ENCODE measurements around the gene NEDD4L.
A peak's percentile ranks its signal among the peaks of the same experiment; 100 is the strongest.

NEDD4L gene

DNA sequence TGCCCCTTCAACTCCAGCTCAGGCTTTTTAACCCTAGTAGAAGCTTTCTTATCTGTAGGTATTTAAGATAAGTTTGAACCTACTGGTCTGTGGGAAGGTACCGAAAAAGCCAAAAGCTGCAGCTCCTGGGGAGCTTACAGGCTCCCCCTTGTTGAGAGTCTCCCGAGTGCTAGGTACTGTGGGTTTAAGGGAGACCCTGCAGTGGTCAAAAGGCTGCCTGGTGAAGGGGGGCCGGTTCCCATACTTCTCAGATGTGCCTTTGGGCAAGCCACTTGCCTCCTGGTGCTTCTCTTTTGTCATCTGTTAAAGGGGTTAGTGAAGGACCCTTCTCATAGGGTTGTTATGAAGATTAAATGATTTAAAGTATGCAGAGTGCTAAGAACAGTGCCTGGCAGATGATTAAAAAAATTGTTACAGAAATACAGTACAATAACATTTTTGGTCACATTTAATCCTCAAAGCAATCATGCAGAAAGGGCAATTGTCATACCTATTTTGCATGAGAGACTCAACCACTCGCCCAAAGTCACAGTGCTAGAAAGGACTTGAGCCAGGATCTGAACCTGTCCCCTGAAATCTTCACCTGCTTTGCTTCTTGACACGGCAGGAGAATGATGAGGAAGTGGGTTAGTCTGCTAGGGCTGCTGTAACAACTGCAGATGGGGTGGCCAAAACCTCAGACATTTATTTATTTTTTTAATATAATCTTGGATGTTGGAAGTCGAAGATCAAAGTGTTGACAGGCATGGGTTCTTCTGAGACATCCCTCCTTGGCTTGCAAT, 62.5 kb downstream of the NEDD4L start:
- Histone ChIP-seq H3K27ac (peak overlapping the region in 1 of 21 experiments; percentile 32), H3K4me3 (no peak overlapping the region)

DNA sequence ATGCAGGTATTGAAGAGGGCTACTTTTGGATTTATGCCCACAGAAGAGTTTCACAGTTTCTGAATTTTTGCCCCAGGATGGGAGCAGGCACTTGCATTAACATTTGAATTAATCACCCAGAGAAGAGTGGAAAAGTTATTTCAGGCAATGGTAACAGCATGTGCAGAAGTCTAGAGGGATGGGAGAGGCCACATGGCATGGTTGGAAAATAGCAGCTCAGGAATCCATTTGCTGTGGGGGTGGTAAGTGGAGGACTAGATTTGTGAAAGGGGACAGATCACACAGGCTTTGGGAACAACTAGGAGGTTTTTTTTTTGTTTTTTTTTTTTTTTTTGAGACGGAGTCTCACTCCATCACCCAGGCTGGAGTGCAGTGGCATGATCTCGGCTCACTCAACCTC, 65.2 kb downstream of the NEDD4L start:
- H3K27ac ChIP-seq: no peak overlapping the region
- H3K4me3 ChIP-seq: no peak overlapping the region

DNA sequence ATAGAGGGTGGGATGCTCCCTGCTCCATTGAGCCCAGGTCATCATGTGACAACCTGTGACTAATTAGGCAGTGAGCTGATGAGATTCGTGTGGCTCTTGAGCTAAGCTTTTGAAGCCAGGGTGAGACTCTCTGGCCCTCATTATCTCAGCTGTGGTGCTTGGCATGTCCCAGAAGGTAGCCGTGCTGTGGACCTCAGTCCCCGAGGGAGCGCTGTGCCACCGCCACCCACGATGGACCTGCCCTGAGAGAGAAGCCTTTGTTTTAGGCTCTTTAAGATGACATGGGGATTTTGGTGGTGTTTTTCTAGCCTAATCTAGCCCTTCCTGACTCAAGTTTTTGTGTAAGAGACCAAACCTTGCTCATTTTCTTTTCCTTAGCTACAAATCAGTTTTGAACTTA, 66.4 kb downstream of the NEDD4L start:
- no peak overlapping the region for H3K27ac ChIP-seq
- H3K4me3 ChIP-seq: no peak overlapping the region

DNA sequence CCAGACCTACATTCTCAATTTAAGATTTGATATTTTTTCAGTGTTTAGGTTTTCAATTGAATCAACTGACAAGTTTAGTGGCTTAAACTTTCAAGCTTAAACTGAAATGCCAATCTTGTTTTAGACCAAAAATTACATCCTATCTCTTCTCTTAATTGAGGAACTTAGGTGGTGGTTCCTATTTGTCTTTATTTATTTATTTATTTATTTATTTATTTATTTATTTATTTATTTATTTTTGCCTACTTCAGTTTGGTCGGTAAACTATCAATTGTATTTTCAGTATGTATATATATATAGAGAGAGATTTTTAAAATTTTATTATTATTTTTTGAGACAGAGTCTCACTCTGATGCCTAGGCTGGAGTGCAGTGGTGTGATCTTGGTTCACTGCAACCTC, 68.1 kb downstream of the NEDD4L start:
- Histone ChIP-seq H3K27ac (no peak overlapping the region), H3K4me3 (no peak overlapping the region)

DNA sequence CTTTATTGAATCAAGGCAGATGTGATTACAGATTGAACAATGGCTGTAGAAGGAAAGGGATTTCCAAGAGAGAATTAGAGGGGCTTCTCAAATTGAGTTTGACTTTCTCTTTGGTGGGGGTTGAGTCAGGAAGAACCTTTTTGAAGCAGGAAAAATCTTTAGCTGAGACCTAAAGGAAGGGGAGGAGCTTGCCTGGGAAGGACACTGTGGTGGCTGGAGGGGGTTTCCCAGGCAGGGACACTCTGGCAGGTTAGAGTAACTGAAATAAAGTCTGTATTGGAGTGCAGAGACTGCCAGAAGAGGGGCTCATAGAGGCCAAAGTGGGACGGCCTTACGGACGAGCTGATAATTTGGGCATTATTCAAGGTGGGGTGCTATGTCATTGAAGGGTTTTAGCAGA, 69.3 kb downstream of the NEDD4L start:
- H3K27ac ChIP-seq: no peak overlapping the region
- no peak overlapping the region for H3K4me3 ChIP-seq

DNA sequence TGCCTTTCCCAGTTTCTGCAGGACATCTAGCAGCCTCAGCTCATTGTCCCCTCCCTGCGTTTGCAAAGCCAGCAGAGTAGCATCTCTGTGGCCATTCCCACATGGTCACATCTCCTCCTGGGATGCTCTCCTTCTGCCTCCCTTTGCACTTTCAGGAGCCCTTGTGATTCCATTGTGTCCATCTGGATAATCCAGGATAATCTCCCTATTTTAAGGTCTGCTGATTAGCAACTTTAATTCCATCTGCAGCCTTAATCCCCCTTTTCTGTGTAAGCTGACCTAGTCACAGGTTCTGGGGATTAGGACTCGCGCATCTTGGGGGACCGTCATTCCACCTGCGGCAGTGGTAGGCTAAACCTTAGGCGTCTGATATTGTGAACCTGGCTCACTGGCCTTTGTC, 70.7 kb downstream of the NEDD4L start:
- no peak overlapping the region for H3K4me3 ChIP-seq
- no peak overlapping the region for H3K27ac ChIP-seq

DNA sequence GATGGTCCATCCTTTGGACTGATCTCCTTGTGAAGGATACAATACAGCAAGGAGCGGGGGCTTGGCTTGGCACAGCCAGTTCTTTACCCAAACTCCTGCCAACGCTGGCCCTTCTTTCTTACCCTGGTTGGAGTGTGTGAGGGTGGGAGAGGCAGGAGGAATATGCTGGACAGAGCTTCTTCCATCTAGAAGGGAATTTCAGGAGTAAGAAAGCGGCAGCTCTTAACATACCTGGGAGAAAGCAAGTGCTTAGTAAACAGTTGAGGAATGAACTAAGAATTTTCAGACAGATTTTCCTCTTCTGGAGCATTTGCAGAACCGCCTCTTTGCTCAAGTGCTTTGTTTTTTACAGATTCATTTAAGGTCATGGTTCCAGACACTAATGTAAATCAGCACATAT, 72.8 kb downstream of the NEDD4L start:
- no peak overlapping the region for H3K27ac ChIP-seq
- H3K4me3 ChIP-seq: no peak overlapping the region

DNA sequence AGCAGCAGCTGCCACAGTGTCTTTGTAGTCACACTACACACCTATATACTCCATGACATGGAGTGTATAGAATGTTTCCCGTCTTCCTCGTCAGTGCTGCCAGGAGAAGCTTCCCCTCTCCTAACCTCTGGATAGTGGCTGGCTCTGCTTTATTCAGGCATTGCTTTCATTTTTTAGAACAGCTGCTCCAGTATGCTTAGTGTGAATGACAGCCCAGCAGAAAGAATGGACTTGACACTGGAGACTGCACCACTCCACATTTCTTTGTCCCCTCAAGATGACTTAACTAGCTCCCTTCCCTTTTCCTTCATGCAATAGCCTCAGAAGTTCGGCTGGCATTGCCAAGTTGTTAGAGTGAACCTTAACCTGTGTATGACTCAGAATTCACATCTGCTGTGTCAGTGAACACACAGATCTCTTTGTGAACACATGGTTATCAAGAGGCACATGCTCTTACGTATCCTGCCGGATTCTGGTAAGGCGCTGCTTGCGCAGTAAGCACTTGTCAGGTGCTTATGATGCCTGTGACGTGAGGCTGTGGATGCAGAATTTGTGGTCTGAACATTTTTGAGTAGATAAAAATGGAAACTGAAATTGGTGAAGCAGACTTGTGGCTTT, 73.9 kb downstream of the NEDD4L start:
- no peak overlapping the region for H3K4me3 ChIP-seq
- H3K27ac ChIP-seq: no peak overlapping the region

DNA sequence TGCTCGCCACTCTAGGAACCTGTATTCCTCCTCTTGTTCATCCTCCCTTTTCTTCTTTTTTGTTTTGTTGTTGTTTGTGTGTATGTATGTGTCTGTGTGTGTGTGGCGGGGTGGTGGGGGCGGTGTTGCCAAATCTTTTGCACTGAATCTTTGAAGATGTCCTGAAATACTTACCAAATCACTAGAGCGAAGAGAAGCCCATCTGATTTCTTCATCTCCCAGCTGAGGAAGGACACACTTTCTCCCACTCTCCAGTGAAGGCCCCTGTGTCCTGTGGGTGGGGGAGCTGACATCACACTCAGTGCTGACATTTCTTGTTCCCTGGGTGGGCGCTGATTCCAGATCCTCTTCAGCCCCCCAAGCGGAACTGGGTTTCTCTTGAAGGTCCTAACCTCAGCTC, 74.5 kb downstream of the NEDD4L start:
- Histone ChIP-seq H3K4me3 (no peak overlapping the region), H3K27ac (no peak overlapping the region)

DNA sequence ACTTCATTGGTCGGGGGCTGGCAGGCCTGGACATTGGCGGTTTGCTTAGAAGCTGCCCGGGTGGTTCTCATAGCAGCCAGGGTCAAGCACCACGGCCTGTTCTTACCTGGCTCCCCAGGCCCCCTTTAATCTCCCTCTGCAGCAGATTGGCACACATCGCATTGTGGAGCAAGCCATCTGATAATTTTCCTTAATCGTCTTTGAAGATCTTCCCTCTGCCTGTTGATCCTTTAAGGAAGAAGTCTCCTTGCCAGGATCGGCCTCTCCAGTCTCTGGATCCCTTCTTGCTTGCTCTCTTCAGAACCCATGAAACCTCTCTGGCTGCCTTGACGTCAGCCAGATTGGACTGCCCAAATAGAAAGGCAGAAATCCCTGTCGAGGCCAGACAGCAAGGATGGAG, 75.8 kb downstream of the NEDD4L start:
- Histone ChIP-seq H3K4me3 (no peak overlapping the region), H3K27ac (no peak overlapping the region)

DNA sequence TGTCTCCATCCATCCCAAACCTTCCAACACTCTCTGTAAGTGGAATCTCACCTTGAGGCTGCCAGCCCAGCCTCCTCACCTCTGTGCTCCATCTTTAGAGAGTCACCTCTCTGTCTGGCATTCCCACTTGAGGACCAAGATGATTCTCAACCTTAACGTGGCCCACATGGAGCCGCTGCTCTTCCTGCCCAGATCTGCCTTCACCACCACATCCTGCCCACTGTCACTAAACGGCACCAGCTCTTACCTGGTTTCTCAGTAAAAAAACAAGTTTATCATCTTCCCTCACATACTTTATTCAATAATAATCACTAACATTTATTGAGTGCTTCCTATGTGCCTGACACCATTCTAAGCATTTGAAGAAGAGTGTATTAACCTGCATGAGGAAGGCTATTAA, 80.4 kb downstream of the NEDD4L start:
- H3K4me3 ChIP-seq: no peak overlapping the region
- no peak overlapping the region for H3K27ac ChIP-seq

DNA sequence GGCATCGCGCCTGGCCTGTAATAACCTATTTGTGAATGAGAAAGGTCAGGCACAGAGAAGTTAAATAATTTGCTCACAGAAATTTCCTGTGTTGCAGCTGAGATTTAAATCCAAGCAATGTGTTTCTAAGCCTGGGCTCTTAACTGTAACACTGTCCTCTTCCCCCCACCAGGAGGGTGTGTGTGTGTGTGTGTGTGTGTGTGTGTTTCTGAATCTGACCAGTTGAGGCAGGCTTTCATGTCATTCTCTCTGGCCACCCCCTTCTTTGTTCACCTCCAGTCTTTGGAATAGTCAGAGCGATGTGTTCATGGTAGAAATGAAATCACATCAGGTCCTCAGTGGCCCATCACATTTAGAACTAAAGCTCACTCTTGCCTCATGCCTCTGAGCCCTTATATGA, 81.2 kb downstream of the NEDD4L start:
- H3K27ac ChIP-seq: no peak overlapping the region
- H3K4me3 ChIP-seq: no peak overlapping the region

DNA sequence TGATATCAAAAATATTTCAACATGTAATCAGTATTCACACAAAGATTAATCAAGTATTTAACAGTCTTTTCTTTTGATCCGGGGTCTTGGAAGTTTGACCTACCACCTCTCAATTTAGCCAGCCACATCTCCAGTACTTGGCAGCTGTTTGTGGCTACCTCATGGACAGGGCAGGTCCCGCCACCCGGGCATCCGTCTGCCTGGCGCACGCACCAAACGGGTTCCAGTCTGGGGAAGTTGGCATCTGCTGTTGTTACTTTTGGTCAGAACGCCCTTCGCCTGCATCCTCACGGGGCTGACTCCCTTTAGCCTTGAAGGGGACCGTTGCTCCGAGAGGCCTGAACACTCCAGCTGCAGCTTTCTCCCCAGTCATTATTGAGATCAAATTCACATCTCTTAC, 81.7 kb downstream of the NEDD4L start:
- Histone ChIP-seq H3K27ac (no peak overlapping the region), H3K4me3 (no peak overlapping the region)

DNA sequence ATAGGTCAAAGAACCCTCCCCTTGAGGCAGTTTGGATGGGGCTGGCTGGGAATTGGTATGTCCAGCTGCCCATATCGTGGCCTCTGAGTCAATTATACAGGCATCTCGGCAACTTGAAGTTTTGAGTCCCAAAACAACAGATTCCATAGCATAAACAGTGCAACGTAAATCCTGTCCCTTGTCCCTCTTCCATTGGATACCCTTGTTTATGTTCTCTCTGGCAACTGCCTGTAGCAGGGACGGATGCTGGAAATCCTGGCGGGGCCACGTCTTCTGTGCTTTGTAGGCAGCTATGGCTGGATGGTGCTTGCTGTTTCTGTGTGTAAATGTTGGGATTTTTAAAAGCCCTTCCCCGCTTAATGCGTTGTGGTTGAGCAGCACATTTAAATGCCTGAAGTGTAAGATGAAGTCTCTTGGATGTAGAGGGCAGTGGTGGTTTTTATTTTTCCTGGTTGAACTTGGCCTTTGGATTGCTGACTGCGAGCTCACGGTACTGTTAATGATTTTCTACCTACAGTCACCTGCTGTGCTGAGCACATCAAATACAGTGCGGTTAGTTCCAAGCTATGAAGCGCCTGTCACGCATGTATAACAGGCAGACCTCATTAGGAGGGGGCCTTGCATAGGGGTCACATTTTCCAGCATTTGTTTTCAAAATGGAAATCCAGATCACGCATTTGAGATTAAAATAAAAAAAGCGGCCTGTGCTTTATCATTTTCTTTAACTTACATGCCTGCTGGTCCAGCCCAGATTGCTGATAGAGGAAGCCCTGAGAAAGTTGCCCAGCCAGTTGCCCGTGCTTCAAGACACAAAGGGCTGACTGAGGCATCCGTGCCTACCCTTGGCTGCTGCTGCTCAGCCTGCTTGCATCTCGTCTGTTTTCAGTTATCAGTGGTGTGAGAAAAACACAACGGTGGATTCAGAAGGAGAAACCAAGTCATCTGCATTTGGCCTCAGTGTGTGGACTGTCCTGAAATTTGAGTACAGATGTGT, 84.7 kb downstream of the NEDD4L start:
- Histone ChIP-seq H3K4me3 (no peak overlapping the region), H3K27ac (no peak overlapping the region)

DNA sequence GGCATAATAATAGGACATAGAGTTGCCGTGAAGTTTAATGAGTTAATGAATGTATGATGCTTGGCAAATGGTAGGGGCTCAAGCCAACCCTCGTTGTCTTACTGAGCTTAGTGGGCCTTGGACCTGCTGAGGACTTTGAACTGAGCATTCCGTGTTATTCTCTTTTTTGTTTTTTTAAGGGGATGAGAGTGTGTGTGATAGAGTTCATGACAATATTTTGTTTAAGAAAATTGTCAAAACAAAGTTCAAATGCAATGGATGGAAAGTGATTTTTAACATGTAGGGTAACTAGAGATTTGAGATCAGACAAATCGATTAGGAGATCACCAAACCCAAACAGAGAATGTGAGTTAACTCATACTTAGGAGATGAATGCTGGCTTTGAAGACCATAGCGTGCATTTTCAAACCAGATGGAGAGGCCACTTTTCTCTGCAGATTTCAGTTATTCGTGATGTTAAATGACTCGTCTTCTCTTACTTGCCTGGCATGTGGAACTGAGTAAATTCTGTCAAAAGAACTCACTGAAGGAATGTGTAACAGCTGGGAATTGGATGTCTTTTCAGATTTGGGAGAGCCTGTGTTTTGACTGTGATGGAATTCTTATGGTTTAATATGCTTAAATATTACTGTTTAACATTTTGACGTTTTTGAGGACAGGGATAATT, 88.7 kb downstream of the NEDD4L start:
- Histone ChIP-seq H3K27ac (peak overlapping the region in 1 of 21 experiments; percentile 18), H3K4me3 (no peak overlapping the region)

DNA sequence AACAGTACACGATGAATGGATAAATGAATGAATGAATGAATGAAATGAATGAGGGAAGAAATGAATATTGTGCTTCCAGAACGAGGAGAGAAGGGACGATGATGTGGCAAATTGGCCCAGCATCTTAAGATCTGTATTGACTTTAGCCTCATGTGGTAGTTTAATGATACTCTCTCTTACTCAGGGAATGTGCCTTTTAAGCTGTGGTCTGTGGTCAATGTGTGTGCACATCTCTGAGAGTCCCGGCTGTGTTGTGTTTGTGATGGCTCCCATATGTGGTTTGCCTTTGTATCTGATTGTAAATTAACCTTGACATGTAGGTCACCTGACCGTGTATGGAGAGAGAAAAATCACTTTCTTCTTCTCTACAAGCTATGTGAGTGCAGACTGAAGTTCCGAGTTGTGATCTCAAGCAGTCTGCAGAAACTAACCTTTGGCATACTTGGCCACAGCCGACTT, 91.2 kb downstream of the NEDD4L start:
- Histone ChIP-seq H3K27ac (peak overlapping the region in 1 of 21 experiments; percentile 33), H3K4me3 (no peak overlapping the region)

DNA sequence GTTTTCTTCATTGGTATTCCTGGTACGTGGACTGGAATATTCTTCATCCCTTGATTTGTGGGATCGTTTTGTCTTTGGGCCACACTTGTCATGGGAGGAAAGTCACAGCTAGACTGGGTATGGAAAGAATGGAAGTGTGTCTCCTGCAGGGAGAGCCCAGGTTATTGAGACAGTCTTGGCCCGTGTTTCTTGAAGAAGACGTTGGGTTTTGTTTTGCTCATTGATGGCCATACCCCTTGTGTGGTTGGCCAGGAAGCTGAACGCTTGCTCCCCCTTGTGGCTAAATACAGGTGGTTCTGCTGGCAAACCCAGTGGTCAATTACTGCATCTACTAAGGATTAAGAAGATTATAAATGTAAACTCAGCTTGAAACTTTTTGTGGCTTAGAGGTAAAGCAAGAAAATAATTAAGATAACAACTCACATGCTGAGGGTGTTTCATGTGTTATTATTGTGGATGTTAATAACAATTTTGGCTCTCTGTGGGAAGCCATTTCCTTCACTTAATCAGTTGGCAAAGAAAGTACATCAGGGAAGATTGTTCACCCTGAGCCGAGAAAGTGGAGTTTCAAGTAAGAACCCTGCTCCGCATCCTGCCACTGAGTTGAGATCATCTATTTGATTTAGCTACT, 91.8 kb downstream of the NEDD4L start:
- H3K4me3 ChIP-seq: no peak overlapping the region
- H3K27ac ChIP-seq: peak overlapping the region in 1 of 21 experiments; percentile 9

DNA sequence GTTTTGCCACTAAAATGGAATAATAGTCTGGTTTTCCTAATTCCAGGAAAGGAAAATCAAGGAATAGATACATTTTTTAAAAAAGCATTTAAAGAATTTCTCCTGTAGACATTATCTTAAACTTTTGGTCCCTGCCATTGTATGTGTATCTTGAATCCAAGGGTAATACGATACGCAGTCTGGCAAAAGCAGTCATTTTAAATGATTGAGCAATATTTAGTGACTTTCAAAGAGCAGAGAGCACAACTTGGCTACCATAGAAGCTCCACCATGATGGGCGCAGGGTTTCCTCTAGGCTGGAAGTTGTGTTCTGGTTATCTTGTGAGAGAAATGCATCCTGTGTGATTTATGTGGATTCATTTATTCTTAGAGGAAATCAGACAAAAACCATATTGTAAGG, 92.9 kb downstream of the NEDD4L start:
- Histone ChIP-seq H3K27ac (no peak overlapping the region), H3K4me3 (no peak overlapping the region)

All from skin epidermis (tissue), 12 donors.